ENCODE measurements around the gene ZC3H6. TPM values are rescaled to one million over a fixed set of nuclear protein-coding genes. Genes with fewer than 3 reads are reported as not detected.
A peak's percentile ranks its signal among the peaks of the same experiment; 100 is the strongest.

ZC3H6 gene
- total RNA-seq, 2 donors from 2014 or later, result 17.7 to 19.6 TPM

DNA sequence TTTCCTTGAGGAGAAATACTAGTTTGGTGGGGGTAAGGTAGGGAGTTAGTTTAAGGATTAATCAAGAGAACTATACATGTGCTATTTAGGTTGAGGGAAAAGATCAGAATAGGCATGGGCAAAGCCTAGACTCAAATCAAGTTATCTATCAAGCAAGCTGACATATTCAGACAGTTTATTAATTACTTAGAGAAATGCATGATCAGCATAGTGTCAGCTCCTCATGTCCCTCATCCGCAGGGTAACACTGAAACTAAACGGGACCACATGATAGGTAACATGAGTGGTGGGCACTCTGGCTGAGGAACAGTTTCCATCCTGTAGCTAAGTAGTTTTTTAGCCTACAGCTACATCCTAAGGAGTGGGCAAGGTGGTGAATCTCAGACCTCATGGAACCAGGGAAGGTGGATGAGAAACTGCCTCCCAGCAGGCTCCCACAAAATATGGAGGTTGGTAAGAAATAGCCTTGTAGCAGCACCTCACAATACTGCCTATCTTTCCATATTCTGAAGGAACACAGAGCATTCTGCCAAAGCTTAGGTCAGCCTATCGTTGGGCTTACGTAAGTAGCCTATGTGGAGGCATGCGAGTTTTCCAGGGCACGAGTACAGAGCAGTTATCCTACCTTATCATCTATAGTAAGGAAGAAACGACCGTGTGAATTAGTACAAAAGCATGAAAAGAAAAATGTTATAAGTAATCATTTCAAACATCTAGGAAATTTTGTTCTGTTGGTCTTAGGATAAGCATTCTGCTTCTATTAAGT, 18.4 kb downstream of the ZC3H6 start:
- H3K27ac Mint-ChIP-seq, result no peak overlapping the region
- DNase-seq, result no peak
- peaks cover 16% of the 10 kb centered on the region for H3K4me1 Mint-ChIP-seq
- H3K27me3 Mint-ChIP-seq, result no peaks in the 10 kb centered on the region
- H3K9me3 ChIP-seq (ENCODE audit: control insufficient read depth, low read length, poor library complexity, severe bottlenecking), result no peaks in the 10 kb centered on the region
- H3K36me3 Mint-ChIP-seq (ENCODE audit: low read depth), result peaks cover 2% of the 10 kb centered on the region
- no peak for ATAC-seq
- no peak overlapping the region for H3K4me3 Mint-ChIP-seq

DNA sequence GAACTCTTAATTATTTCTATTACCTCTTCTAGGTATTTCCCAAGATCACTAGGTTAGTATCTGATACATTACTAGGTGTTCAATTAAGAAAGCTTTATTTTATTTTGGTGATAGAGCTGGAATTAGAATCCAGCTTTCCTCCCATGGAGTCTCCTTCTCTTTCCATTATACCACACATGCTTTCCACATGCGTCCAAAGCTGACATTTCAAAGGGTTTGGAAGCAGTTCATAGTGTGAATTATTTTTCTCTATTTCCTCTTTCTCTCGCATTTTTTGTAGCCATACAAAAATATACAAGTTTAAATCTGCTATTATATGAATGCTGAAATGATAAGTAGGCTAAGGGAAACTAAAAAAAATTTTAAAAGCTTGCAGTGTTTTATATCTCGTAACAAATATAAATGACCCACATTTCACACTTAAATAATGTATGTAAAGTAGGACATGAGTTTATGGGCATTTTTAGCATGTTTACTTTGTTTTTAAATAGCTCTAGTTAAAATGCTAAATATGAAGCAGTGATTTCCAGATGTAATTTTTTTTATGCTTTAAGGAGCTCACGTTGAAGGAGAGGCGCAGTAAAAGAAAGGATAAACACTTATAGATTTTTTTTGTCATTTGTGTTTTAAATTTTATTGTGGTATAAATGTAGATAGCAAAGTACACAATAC, 20.1 kb downstream of the ZC3H6 start:
- peaks cover 14% of the 10 kb centered on the region for H3K4me1 Mint-ChIP-seq

DNA sequence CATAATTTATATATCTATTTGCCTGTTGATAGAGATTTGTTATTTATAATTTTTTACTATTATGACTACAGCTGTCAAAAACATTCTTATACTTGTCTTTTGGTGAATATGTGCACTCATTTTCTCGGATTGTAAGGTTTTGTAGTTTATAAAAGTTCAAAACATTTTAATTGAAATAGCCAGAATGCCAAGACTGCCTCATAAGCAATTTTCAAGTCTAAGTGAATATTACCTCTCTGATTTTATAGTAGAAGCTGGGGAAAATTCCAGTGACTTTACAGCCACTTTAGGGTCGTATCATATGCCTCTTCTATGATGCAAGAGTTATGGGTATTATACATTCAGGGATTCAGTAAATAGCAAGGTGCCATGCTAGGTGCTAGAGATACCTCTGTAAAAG, 21.0 kb downstream of the ZC3H6 start:
- ATAC-seq (no peak), DNase-seq (no peak)
- no peak overlapping the region for H3K4me3 Mint-ChIP-seq
- no peaks in the 10 kb centered on the region for H3K27me3 Mint-ChIP-seq
- peaks cover 20% of the 10 kb centered on the region for H3K4me1 Mint-ChIP-seq
- H3K36me3 Mint-ChIP-seq (ENCODE audit: low read depth), result peaks cover 5% of the 10 kb centered on the region
- H3K27ac Mint-ChIP-seq, result no peak overlapping the region
- no peaks in the 10 kb centered on the region for H3K9me3 ChIP-seq (ENCODE audit: control insufficient read depth, low read length, poor library complexity, severe bottlenecking)

More for the DNA sequence above, 20.1 kb downstream of the ZC3H6 start:
- H3K9me3 ChIP-seq (ENCODE audit: control insufficient read depth, low read length, poor library complexity, severe bottlenecking), result no peaks in the 10 kb centered on the region
- ATAC-seq (no peak), DNase-seq (no peak)
- Mint-ChIP-seq H3K27ac (no peak overlapping the region), H3K36me3 (ENCODE audit: low read depth) (peaks cover 3% of the 10 kb centered on the region), H3K4me3 (no peak overlapping the region), H3K27me3 (no peaks in the 10 kb centered on the region)

DNA sequence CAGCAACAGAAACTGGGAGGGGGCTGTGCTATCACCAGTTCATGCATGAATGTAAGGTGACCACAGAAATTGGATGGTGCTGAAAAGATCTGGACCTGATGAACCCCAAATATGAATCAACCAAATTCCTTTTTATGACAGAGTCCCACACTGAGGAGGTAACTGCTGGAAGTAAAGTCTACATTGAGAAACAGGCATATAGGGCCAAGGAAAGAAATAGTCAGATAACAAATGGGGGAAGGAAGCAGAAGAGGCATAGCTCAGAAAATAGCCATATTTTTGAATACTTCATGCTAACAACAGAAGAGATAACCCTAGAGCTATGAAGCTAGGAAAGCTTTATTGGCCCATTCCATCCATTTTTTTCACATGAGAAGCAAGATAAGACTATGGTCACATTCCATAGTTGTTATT, 25.8 kb downstream of the ZC3H6 start:
- H3K36me3 Mint-ChIP-seq (ENCODE audit: low read depth), result peaks cover 7% of the 10 kb centered on the region
- no peak overlapping the region for H3K4me3 Mint-ChIP-seq
- H3K27ac Mint-ChIP-seq, result peak overlapping the region; percentile 21

DNA sequence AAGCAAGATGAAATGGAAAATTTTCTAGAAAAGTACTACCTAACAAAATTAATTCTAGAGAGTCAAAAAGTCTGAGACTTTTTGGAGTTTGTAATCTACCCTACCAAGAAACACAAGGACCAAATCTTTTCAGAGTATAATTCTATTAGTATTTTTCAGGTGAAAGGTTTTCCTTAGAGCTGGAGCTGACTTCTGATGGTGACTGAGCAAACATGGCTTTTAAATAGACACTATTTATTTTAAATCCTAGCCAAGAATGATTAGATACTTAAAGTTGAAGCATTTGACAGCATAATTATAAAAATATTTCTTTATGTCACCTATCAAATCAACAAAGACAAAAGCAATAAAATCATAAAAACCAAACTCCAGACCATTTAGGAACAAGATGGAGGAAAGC, 26.6 kb downstream of the ZC3H6 start:
- no peak for ATAC-seq
- no peak overlapping the region for H3K27ac Mint-ChIP-seq
- no peaks in the 10 kb centered on the region for H3K9me3 ChIP-seq (ENCODE audit: control insufficient read depth, low read length, poor library complexity, severe bottlenecking)
- peaks cover 14% of the 10 kb centered on the region for H3K4me1 Mint-ChIP-seq
- H3K36me3 Mint-ChIP-seq (ENCODE audit: low read depth), result peaks cover 7% of the 10 kb centered on the region
- H3K27me3 Mint-ChIP-seq, result no peaks in the 10 kb centered on the region
- no peak overlapping the region for H3K4me3 Mint-ChIP-seq
- no peak for DNase-seq

More for the DNA sequence above, 25.8 kb downstream of the ZC3H6 start:
- peaks cover 18% of the 10 kb centered on the region for H3K4me1 Mint-ChIP-seq
- DNase-seq, result no peak
- H3K27me3 Mint-ChIP-seq, result no peaks in the 10 kb centered on the region
- no peaks in the 10 kb centered on the region for H3K9me3 ChIP-seq (ENCODE audit: control insufficient read depth, low read length, poor library complexity, severe bottlenecking)
- no peak for ATAC-seq

DNA sequence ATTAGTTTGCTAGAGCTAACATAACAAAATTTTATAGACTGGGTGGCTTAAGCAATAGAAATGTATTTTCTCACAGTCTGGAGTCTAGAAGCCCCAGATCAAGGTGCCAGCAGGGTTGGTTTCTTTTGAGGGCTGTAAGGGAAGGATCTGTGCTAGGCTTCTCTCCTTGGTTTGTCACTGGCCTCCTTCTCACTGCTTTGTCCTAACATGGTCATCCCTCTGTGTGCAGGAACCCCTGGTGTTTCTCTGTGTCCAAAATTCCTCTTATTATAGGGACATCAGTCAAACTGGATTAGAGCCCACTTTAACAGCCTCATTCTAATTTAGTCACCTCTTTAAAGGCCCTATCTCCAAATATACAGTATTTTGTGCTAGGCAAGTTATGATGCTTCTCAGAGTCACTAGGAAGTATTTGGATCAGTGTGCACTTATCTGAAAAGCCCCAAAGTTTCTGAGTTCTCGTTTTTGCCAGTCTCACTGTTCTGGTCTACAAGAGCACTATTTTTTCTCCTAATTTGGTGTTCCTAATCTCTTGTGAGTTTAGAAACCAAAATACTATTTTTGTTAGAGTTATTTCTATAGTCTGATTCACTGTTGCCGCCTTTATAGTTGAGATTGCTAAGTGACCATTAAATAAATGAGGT, 29.0 kb downstream of the ZC3H6 start:
- Mint-ChIP-seq H3K36me3 (ENCODE audit: low read depth) (peaks cover 7% of the 10 kb centered on the region), H3K4me3 (no peak overlapping the region), H3K27me3 (no peaks in the 10 kb centered on the region), H3K27ac (no peak overlapping the region), H3K4me1 (peaks cover 10% of the 10 kb centered on the region)
- no peak for DNase-seq
- H3K9me3 ChIP-seq (ENCODE audit: control insufficient read depth, low read length, poor library complexity, severe bottlenecking), result no peaks in the 10 kb centered on the region
- no peak for ATAC-seq

DNA sequence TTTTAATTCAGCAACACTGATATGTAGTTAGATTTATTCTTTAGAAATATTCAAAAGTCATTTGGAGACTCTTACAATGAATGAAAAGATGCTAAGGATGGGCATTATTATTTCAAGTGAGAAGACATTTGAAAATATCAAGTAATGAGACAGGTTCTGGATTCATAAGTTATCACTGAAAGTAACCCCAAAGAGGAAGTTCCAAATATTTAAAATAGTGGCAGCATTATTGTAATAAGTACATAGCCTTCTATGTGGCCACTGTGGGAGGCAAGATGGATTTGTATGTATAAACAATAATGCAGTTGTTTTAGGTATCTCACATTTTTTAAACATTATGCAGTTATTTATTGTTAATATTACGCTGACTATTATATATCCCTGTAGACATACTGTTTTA, 29.7 kb downstream of the ZC3H6 start:
- no peaks in the 10 kb centered on the region for H3K9me3 ChIP-seq (ENCODE audit: control insufficient read depth, low read length, poor library complexity, severe bottlenecking)
- Mint-ChIP-seq H3K27me3 (no peaks in the 10 kb centered on the region), H3K27ac (no peak overlapping the region), H3K4me1 (peaks cover 7% of the 10 kb centered on the region), H3K4me3 (no peak overlapping the region), H3K36me3 (ENCODE audit: low read depth) (peaks cover 4% of the 10 kb centered on the region)
- DNase-seq, result no peak
- no peak for ATAC-seq

DNA sequence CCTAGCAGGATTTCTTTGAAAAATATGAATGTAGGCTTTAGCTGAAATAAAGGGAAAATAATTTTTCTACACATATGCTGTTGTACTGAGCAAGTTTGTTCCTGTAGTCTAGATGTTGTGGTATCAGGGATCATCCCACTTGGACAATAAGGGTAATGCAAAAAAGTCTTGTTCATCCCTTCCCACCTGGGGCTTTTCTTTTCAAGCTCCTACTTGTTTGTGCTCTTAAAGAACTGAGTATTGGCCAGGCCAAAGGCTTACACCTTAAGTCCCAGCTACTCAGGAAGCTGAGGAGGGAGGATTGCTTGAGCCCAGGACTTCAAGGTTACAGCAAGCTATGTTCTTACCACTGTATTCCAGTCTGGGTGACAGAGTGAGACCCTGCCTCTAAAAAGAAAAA, 35.5 kb downstream of the ZC3H6 start:
- H3K27ac Mint-ChIP-seq, result no peak overlapping the region
- no peaks in the 10 kb centered on the region for H3K4me1 Mint-ChIP-seq
- no peaks in the 10 kb centered on the region for H3K9me3 ChIP-seq (ENCODE audit: control insufficient read depth, low read length, poor library complexity, severe bottlenecking)
- no peaks in the 10 kb centered on the region for H3K36me3 Mint-ChIP-seq (ENCODE audit: low read depth)
- no peaks in the 10 kb centered on the region for H3K27me3 Mint-ChIP-seq
- no peak for ATAC-seq
- H3K4me3 Mint-ChIP-seq, result no peak overlapping the region
- DNase-seq, result no peak

DNA sequence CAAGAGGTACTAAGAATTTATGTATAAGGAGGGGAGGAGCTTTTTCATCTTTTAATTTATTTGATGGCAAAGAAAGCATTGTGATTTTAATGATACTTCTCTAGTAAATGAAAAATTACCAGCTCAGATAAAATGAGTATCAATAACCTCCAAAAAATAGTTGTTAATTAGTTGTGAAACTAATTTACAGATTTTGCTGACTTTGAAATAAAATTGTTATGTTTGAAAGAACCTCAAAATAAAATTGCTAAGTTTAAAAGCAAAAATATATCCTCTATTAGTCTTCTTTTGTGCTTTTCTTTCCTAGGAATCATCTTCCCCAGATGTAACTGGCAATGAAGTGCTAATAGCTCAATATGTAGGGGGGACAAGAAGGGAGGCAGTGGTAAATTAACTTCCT, 36.5 kb downstream of the ZC3H6 start:
- no peaks in the 10 kb centered on the region for H3K9me3 ChIP-seq (ENCODE audit: control insufficient read depth, low read length, poor library complexity, severe bottlenecking)
- H3K27ac Mint-ChIP-seq, result peak overlapping the region; percentile 63
- H3K4me1 Mint-ChIP-seq, result no peaks in the 10 kb centered on the region
- ATAC-seq, result no peak
- no peak for DNase-seq
- H3K4me3 Mint-ChIP-seq, result no peak overlapping the region
- H3K36me3 Mint-ChIP-seq (ENCODE audit: low read depth), result no peaks in the 10 kb centered on the region
- H3K27me3 Mint-ChIP-seq, result no peaks in the 10 kb centered on the region

DNA sequence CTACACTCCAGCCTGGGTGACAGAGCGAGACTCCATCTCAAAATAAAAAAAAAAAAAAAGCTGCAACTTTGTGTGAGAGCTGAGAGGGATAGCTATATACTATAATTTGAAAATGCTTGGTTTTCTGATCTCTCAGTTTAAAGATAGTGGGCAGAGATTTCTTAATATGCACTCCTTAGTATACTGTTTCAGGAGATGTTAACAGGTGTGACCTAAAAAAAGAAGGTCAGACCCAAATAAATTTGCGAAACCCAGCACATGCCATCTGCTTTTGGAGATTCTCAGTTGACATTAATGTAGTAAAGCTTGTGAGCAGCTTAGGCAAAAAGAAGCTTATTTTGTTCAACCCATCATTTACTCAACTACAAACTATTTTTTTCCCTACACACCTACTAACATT, 37.4 kb downstream of the ZC3H6 start:
- no peaks in the 10 kb centered on the region for H3K4me1 Mint-ChIP-seq
- ATAC-seq, result no peak
- H3K36me3 Mint-ChIP-seq (ENCODE audit: low read depth), result no peaks in the 10 kb centered on the region
- H3K4me3 Mint-ChIP-seq, result no peak overlapping the region
- DNase-seq, result no peak
- H3K9me3 ChIP-seq (ENCODE audit: control insufficient read depth, low read length, poor library complexity, severe bottlenecking), result no peaks in the 10 kb centered on the region
- H3K27ac Mint-ChIP-seq, result no peak overlapping the region
- no peaks in the 10 kb centered on the region for H3K27me3 Mint-ChIP-seq

DNA sequence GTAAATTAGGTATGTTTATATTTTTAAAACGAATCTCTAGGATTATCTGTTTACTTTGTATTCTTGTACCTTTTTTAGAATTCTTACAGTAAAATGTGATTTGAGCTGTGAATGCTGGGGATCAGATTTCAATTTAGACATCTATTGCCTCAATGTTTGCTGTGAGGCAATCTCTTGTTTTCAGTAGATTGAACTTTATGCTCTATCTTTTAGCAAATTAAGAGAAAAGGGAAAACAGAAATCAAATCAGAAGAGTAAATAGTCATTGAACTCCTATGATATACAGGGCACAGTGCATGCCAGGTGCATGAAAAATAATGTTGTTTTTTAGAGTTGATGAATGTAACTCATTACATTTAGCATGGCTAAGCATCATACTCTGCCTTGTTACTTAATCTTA, 39.5 kb downstream of the ZC3H6 start:
- H3K27ac Mint-ChIP-seq, result no peak overlapping the region
- ATAC-seq, result no peak
- H3K4me1 Mint-ChIP-seq, result no peaks in the 10 kb centered on the region

DNA sequence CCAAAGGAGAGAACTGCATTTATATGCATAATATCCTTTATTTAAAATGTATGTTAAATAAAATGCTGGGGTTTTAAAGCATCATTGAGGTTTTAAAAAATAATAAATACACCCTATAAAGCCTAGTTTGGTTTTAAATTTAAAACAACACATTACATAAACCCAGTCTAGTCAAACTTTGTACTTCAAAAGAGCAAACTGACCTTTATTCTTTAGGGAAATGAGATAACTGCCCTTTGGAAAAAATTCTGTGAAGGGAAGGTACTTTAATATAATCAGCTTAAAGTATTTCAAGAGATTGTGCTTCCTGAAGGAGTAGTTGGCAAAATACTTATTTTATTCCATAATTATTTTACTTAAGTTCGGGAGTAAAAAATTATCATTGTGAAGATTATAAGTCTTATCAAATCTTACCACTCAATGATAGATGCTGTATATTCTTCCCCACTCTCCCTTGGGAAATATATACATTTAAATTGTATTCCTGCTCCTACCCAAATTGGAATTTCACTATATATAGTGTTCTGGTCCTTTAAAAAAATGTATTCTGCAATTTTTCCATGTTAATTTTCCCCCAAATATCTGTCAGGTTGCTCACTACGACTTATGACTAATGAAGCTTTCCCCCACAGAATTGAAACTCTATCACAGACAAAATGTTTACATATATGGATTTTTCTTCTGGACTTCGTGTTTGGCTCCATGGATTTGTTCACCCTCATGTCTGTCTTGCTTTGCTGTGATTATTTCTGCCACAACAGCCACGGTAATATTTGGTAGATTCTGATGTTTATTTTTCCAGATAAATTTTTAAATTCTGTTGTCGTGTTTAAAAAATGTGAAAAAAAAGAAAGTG, 42.1 kb downstream of the ZC3H6 start:
- no peaks in the 10 kb centered on the region for H3K9me3 ChIP-seq (ENCODE audit: control insufficient read depth, low read length, poor library complexity, severe bottlenecking)
- H3K4me1 Mint-ChIP-seq, result no peaks in the 10 kb centered on the region
- DNase-seq (no peak), ATAC-seq (no peak)
- H3K27me3 Mint-ChIP-seq, result no peaks in the 10 kb centered on the region
- H3K36me3 Mint-ChIP-seq (ENCODE audit: low read depth), result peaks cover 3% of the 10 kb centered on the region
- no peak overlapping the region for H3K27ac Mint-ChIP-seq
- H3K4me3 Mint-ChIP-seq, result no peak overlapping the region

More for the DNA sequence above, 39.5 kb downstream of the ZC3H6 start:
- Mint-ChIP-seq H3K27me3 (no peaks in the 10 kb centered on the region), H3K36me3 (ENCODE audit: low read depth) (peaks cover 3% of the 10 kb centered on the region), H3K4me3 (no peak overlapping the region)
- no peak for DNase-seq
- no peaks in the 10 kb centered on the region for H3K9me3 ChIP-seq (ENCODE audit: control insufficient read depth, low read length, poor library complexity, severe bottlenecking)

DNA sequence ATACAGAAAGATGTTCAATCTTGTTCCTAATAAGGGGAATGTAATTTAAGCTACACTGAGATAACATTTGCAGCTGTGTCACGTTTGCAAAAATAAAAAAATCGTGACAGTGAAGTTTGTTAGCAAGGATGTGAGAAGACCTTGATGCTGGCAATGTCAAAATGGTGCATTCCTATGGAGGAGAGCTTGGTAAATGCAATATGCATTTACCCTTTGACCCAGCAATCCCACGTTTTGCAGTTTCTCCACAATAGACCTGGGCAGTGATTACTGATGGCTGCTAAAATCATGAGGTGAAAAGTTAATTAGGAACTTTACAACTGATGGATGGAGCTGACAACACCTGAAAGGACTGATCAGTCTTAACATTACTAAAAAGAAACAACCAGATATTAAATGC, 43.1 kb downstream of the ZC3H6 start:
- Mint-ChIP-seq H3K27me3 (no peaks in the 10 kb centered on the region), H3K4me1 (no peaks in the 10 kb centered on the region), H3K4me3 (no peak overlapping the region), H3K27ac (no peak overlapping the region), H3K36me3 (ENCODE audit: low read depth) (peaks cover 3% of the 10 kb centered on the region)
- DNase-seq (no peak), ATAC-seq (no peak)
- no peaks in the 10 kb centered on the region for H3K9me3 ChIP-seq (ENCODE audit: control insufficient read depth, low read length, poor library complexity, severe bottlenecking)
